PC-9 (cell line): ENCODE measurements around the gene SMARCA2. TPM values are rescaled to one million over a fixed set of nuclear protein-coding genes. Genes with fewer than 3 reads are reported as not detected.
A peak's percentile ranks its signal among the peaks of the same experiment; 100 is the strongest.

Source experiments
- BruUV-seq: library from RNA; stranded (reverse); fragments of 400-500 nt; replicated peaks from 2 replicates; lab custom pipeline; 2021; lab: Mats Ljungman, UMichigan
- CTCF ChIA-PET: fragments of 300-600 bp; sonication (Branson Sonifier 250); formaldehyde crosslinking; loops from one replicate; lab custom pipeline; 2022; ENCODE audit warnings: antibody characterized with exemption; lab: Charles Lee
- POLR2A ChIA-PET: fragments of 300-600 bp; sonication (Branson Sonifier 250); formaldehyde crosslinking; loops from one replicate; lab custom pipeline; 2022; ENCODE audit warnings: antibody characterized with exemption; ENCODE audit not compliant: unreplicated experiment; lab: Charles Lee
- DNase-seq, 2 experiments: peaks; one replicate each; pipeline versions ENCODE4 v3.0.0 to v3.0.0-alpha.2; 2015 to 2022; ENCODE audit warnings: mixed read lengths in 1 of 2
- H2AFZ ChIP-seq: fragments of 200-600 bp; sonication (generic); 2 replicates; pipeline ENCODE4 v1.8.1; 2017; ENCODE audit warnings: antibody characterized with exemption
- H3F3A ChIP-seq: fragments of 200-600 bp; sonication (generic); 2 replicates; pipeline ENCODE4 v1.8.1; 2017; ENCODE audit warnings: antibody characterized with exemption, mild to moderate bottlenecking, low read depth; ENCODE audit not compliant: insufficient read depth
- H3K27ac ChIP-seq: fragments of 200-600 bp; sonication (generic); 2 replicates; pipeline ENCODE4 v1.6.1; 2016; ENCODE audit warnings: mixed run types
- H3K27me3 ChIP-seq: fragments of 200-600 bp; sonication (generic); 2 replicates; pipeline ENCODE4 v1.6.1; 2016; ENCODE audit warnings: low read depth, mixed run types; ENCODE audit not compliant: insufficient read depth
- H3K36me3 ChIP-seq: fragments of 200-600 bp; sonication (generic); 2 replicates; pipeline ENCODE4 v1.6.1; 2016; ENCODE audit warnings: low read depth, mixed run types
- H3K4me1 ChIP-seq: fragments of 200-600 bp; sonication (generic); replicated peaks from 2 replicates; pipeline ENCODE4 v1.6.1; 2016; ENCODE audit warnings: mixed run types; ENCODE audit not compliant: insufficient read depth
- H3K4me2 ChIP-seq: fragments of 200-600 bp; sonication (generic); 2 replicates; pipeline ENCODE4 v1.6.1; 2017; ENCODE audit warnings: mixed run types
- H3K4me3 ChIP-seq: fragments of 200-600 bp; sonication (generic); 2 replicates; pipeline ENCODE4 v1.6.1; 2016; ENCODE audit warnings: mixed run types
- H3K79me2 ChIP-seq: fragments of 200-600 bp; sonication (generic); 2 replicates; pipeline ENCODE4 v1.6.1; 2017; ENCODE audit warnings: low read depth, mixed run types
- H3K9me2 ChIP-seq: fragments of 200-600 bp; sonication (generic); 2 replicates; pipeline ENCODE4 v1.8.1; 2017; ENCODE audit warnings: mild to moderate bottlenecking; ENCODE audit not compliant: insufficient read depth
- H3K9me3 ChIP-seq: fragments of 200-600 bp; sonication (generic); 2 replicates; pipeline ENCODE4 v1.8.1; 2016; ENCODE audit warnings: low read depth; ENCODE audit not compliant: insufficient read depth
- H4K20me1 ChIP-seq: fragments of 200-600 bp; sonication (generic); 2 replicates; pipeline ENCODE4 v1.8.1; 2017; ENCODE audit not compliant: insufficient read depth
- CTCF ChIP-seq: fragments of 200-600 bp; sonication (generic); conservative IDR thresholded peaks from 2 replicates; pipeline ENCODE4 v1.6.1; 2017; ENCODE audit warnings: mixed run types, antibody characterized with exemption, mild to moderate bottlenecking, moderate library complexity
- EZH2 ChIP-seq: fragments of 200-600 bp; sonication (generic); IDR thresholded peaks from 2 replicates; pipeline ENCODE4 v1.8.0; 2017; ENCODE audit warnings: antibody characterized with exemption, low read depth
- intact Hi-C: fragments of 100-400 bp; cut with micrococcal nuclease; formaldehyde crosslinking; loops from one replicate; pipeline ENCODE4 v1.10.0; 2022; ENCODE audit not compliant: unreplicated experiment
- total RNA-seq: library from RNA; stranded (reverse); gene quantifications from 2 replicates; pipeline ENCODE4 v1.2.3, GENCODE V29; 2021

The SMARCA2 gene
- total RNA-seq, 1 experiment from 2014 or later = 29.3 TPM

- Histone ChIP-seq H3K9me2 (no peaks in the 10 kb centered on the region), H3K27me3 (no peaks in the 10 kb centered on the region), H4K20me1 (no peaks in the 10 kb centered on the region), H2AFZ (no peak overlapping the region), H3K9me3 (no peaks in the 10 kb centered on the region), H3K4me1 (peaks cover 7% of the 10 kb centered on the region; the same call in 1 of the 2 replicates), H3K36me3 (no peaks in the 10 kb centered on the region), H3K27ac (no peak overlapping the region), H3K79me2 (no peaks in the 10 kb centered on the region), H3K4me2 (no peak overlapping the region; the same call in 1 of the 2 replicates), H3K4me3 (no peak overlapping the region), H3F3A (no peaks in the 10 kb centered on the region)
- no peak for DNase-seq
- BruUV-seq = no TSS peak
- POLR2A ChIA-PET = interaction anchor here (0.5 kb wide), 1 partner anchor 56 kb away, joined by 3 read pairs; no protein-coding TSS in a partner anchor
- CTCF ChIA-PET = no interaction called here
- no peak for TF ChIP-seq CTCF
- no peak for TF ChIP-seq EZH2
- intact Hi-C loops = loop anchor here (5.0 kb wide), 1 partner anchor 71 kb away; no protein-coding TSS in a partner anchor
Observed at GRCh38 chr9:2228641-2229040, 213.5 kb downstream of the SMARCA2 start.

GRCh38 chr9:2229109-2229721, 214.1 kb downstream of the SMARCA2 start:
- no peak overlapping the region; the same call in 1 of the 2 replicates for H3K4me2 ChIP-seq
- no peaks in the 10 kb centered on the region for H4K20me1 ChIP-seq
- intact Hi-C loops = loop anchor here (5.0 kb wide), 1 partner anchor 72 kb away; no protein-coding TSS in a partner anchor
- peak overlapping the region; percentile 57 for H3K27ac ChIP-seq
- CTCF ChIA-PET = no interaction called here
- no peaks in the 10 kb centered on the region for H3K9me2 ChIP-seq
- no peaks in the 10 kb centered on the region for H3K79me2 ChIP-seq
- H3K9me3 ChIP-seq = no peaks in the 10 kb centered on the region
- H2AFZ ChIP-seq = no peak overlapping the region
- no peaks in the 10 kb centered on the region for H3K36me3 ChIP-seq
- peaks cover 7% of the 10 kb centered on the region; the same call in 1 of the 2 replicates for H3K4me1 ChIP-seq
- no peaks in the 10 kb centered on the region for H3F3A ChIP-seq
- no peak overlapping the region for H3K4me3 ChIP-seq
- DNase-seq = peak; percentile 23 to 66
- no TSS peak for BruUV-seq
- POLR2A ChIA-PET = interaction anchor here (0.5 to 0.6 kb wide), 2 partner anchors 57 to 592 kb away, joined by 3 read pairs; no protein-coding TSS in a partner anchor
- H3K27me3 ChIP-seq = no peaks in the 10 kb centered on the region
- TF ChIP-seq CTCF = no peak
- no peak for TF ChIP-seq EZH2

GRCh38 chr9:2230362-2230761, 215.2 kb downstream of the SMARCA2 start:
- Histone ChIP-seq H4K20me1 (no peaks in the 10 kb centered on the region), H2AFZ (no peak overlapping the region), H3K79me2 (no peaks in the 10 kb centered on the region), H3K9me2 (no peaks in the 10 kb centered on the region), H3K4me3 (no peak overlapping the region), H3K4me1 (peaks cover 7% of the 10 kb centered on the region; the same call in 1 of the 2 replicates), H3F3A (no peaks in the 10 kb centered on the region), H3K9me3 (no peaks in the 10 kb centered on the region), H3K27ac (no peak overlapping the region), H3K27me3 (no peaks in the 10 kb centered on the region), H3K4me2 (no peak overlapping the region), H3K36me3 (no peaks in the 10 kb centered on the region)
- TF ChIP-seq CTCF (no peak), EZH2 (no peak)
- DNase-seq = no peak
- intact Hi-C loops = loop anchor here (5.0 kb wide), 1 partner anchor 83 kb away; no protein-coding TSS in a partner anchor
- BruUV-seq = no TSS peak
- POLR2A ChIA-PET = no interaction called here
- CTCF ChIA-PET = interaction anchor here (0.5 kb wide), 1 partner anchor 188 kb away, joined by 5 read pairs; no protein-coding TSS in a partner anchor
